SK-N-SH (cell line): ENCODE measurements around the gene ZNF133. TPM values are rescaled to one million over a fixed set of nuclear protein-coding genes. Genes with fewer than 3 reads are reported as not detected.
A peak's percentile ranks its signal among the peaks of the same experiment; 100 is the strongest.

Experiments
- CTCF ChIA-PET: fragments of 300-600, 350-600 bp; formaldehyde crosslinking; extraction: SDS; loops from one replicate; lab custom pipeline; 2021; lab: Yijun Ruan, JAX
- POLR2A ChIA-PET: fragments of 350-600 bp; sonication (Branson Sonifier 250); formaldehyde crosslinking; extraction: SDS; loops from one replicate; lab custom pipeline; 2020; ENCODE audit warnings: antibody characterized with exemption, inconsistent platforms; lab: Yijun Ruan, JAX
- DNase-seq: peaks from one replicate; pipeline ENCODE4 v3.0.0; 2012
- H2AFZ ChIP-seq: fragments of 200-600 bp; sonication (generic); 2 replicates; pipeline ENCODE4 v1.8.1; 2016; ENCODE audit warnings: antibody characterized with exemption, mild to moderate bottlenecking, low read depth
- H3F3A ChIP-seq: fragments of 200-600 bp; sonication (generic); replicated peaks from 2 replicates; pipeline ENCODE3; 2016; ENCODE audit warnings: antibody characterized with exemption, mild to moderate bottlenecking; ENCODE audit not compliant: insufficient read depth
- H3K27ac ChIP-seq, 2 experiments: fragments of 200-500 bp in 1 of 2; fragments of 200-600 bp in 1 of 2; sonication (Bioruptor generic) in 1 of 2; sonication (generic), shearing (Covaris generic) in 1 of 2; 2 replicates each; pipeline versions ENCODE4 v1.5.1 to v1.6.1; 2014 to 2016; ENCODE audit warnings: low read depth in 2 of 2, inconsistent platforms in 1 of 2, low read length in 1 of 2, mild to moderate bottlenecking in 1 of 2, mixed read lengths in 1 of 2
- H3K27me3 ChIP-seq: fragments of 200-600 bp; sonication (generic), shearing (Covaris generic); 2 replicates; pipeline ENCODE4 v1.6.1; 2016; ENCODE audit warnings: mixed run types; ENCODE audit not compliant: insufficient read depth
- H3K36me3 ChIP-seq, 2 experiments: fragments of 200-500 bp in 1 of 2; fragments of 200-600 bp in 1 of 2; sonication (Bioruptor generic) in 1 of 2; sonication (generic) in 1 of 2; replicated peaks in 1 of 2; 2 replicates each; pipeline versions ENCODE3 to v1.5.1; 2014 to 2016; ENCODE audit warnings: low read length in 1 of 2, mild to moderate bottlenecking in 1 of 2; ENCODE audit not compliant: insufficient read depth in 2 of 2, control insufficient read depth in 1 of 2
- H3K4me1 ChIP-seq, 2 experiments: fragments of 200-500 bp in 1 of 2; fragments of 200-600 bp in 1 of 2; sonication (Bioruptor generic) in 1 of 2; sonication (generic), shearing (Covaris generic) in 1 of 2; 2 replicates each; pipeline versions ENCODE4 v1.5.1 to v1.6.1; 2014 to 2016; ENCODE audit warnings: low read depth in 1 of 2, low read length in 1 of 2, mixed run types in 1 of 2; ENCODE audit not compliant: insufficient read depth in 2 of 2, control insufficient read depth in 1 of 2
- H3K4me2 ChIP-seq: fragments of 200-600 bp; sonication (generic), shearing (Covaris generic); 2 replicates; pipeline ENCODE4 v1.6.1; 2017; ENCODE audit warnings: mixed run types
- H3K4me3 ChIP-seq, 2 experiments: fragments of 200-500 bp in 1 of 2; fragments of 200-600 bp in 1 of 2; sonication (Bioruptor generic) in 1 of 2; sonication (generic), shearing (Covaris generic) in 1 of 2; 2 replicates each; pipeline versions ENCODE4 v1.5.1 to v1.8.1; 2014 to 2016; ENCODE audit warnings: low read depth in 2 of 2, inconsistent platforms in 1 of 2, low read length in 1 of 2, mild to moderate bottlenecking in 1 of 2, mixed read lengths in 1 of 2, moderate library complexity in 1 of 2
- H3K79me2 ChIP-seq: fragments of 200-600 bp; sonication (generic); 2 replicates; pipeline ENCODE4 v1.8.1; 2017; ENCODE audit warnings: mild to moderate bottlenecking; ENCODE audit not compliant: insufficient read depth
- H3K9ac ChIP-seq: fragments of 200-600 bp; sonication (generic); 2 replicates; pipeline ENCODE4 v1.6.1; 2017; ENCODE audit warnings: mixed run types
- H3K9me2 ChIP-seq: fragments of 200-600 bp; sonication (generic); 2 replicates; pipeline ENCODE4 v1.6.1; 2017; ENCODE audit warnings: mixed run types
- H3K9me3 ChIP-seq: fragments of 200-600 bp; sonication (generic); 2 replicates; pipeline ENCODE4 v1.6.1; 2017; ENCODE audit warnings: mixed run types, mild to moderate bottlenecking, moderate library complexity
- H4K20me1 ChIP-seq: fragments of 200-600 bp; sonication (generic); 2 replicates; pipeline ENCODE4 v1.6.1; 2017; ENCODE audit warnings: mild to moderate bottlenecking, mixed run types; ENCODE audit not compliant: insufficient read depth
- CTCF ChIP-seq: fragments of 200-600 bp; sonication (generic); IDR thresholded peaks from 2 replicates; pipeline ENCODE4 v1.6.1; 2017; ENCODE audit warnings: antibody characterized with exemption, mild to moderate bottlenecking, moderate library complexity
- ELF1 ChIP-seq: IDR thresholded peaks from 2 replicates; pipeline ENCODE4 v1.4.0; 2012
- FOXM1 ChIP-seq: IDR thresholded peaks from 2 replicates; pipeline ENCODE4 v1.4.0; 2012; ENCODE audit warnings: low read depth, mild to moderate bottlenecking
- IRF3 ChIP-seq: fragments of 150-350 bp; IDR thresholded peaks from 2 replicates; pipeline ENCODE4 v1.6.1; 2016; ENCODE audit warnings: mild to moderate bottlenecking, low read depth, low read length
- NRF1 ChIP-seq: IDR thresholded peaks from 2 replicates; pipeline ENCODE4 v1.6.1; 2012; ENCODE audit warnings: low read depth, mild to moderate bottlenecking, low read length
- RAD21 ChIP-seq: IDR thresholded peaks from 2 replicates; pipeline ENCODE4 v1.6.1; 2012; ENCODE audit warnings: mild to moderate bottlenecking, low read length
- RCOR1 ChIP-seq: fragments of 150-350 bp; IDR thresholded peaks from 2 replicates; pipeline ENCODE4 v1.6.1; 2017; ENCODE audit warnings: antibody characterized with exemption, low read length
- RFX5 ChIP-seq: IDR thresholded peaks from 2 replicates; pipeline ENCODE4 v1.6.1; 2012; ENCODE audit warnings: mild to moderate bottlenecking, improper control_type of control experiment, low read length
- RXRA ChIP-seq: IDR thresholded peaks from 2 replicates; pipeline ENCODE4 v1.4.0; 2012; ENCODE audit warnings: low read depth, mild to moderate bottlenecking, borderline replicate concordance
- TCF12 ChIP-seq: IDR thresholded peaks from 2 replicates; pipeline ENCODE4 v1.4.0; 2012
- TEAD4 ChIP-seq: IDR thresholded peaks from 2 replicates; pipeline ENCODE4 v1.4.0; 2012; ENCODE audit warnings: mild to moderate bottlenecking, borderline replicate concordance; ENCODE audit not compliant: insufficient read depth
- USF1 ChIP-seq: IDR thresholded peaks from 2 replicates; pipeline ENCODE4 v1.4.0; 2012; ENCODE audit warnings: low read depth, borderline replicate concordance
- USF2 ChIP-seq: fragments of 150-350 bp; IDR thresholded peaks from 2 replicates; pipeline ENCODE4 v1.6.1; 2017; ENCODE audit warnings: antibody characterized with exemption, low read length, low read depth, borderline replicate concordance
- WGBS: methylation state at CpG from one replicate; pipeline ENCODE4 v1.1.6; 2017; ENCODE audit warnings: low lambda C conversion rate; 5-methylcytosine and 5-hydroxymethylcytosine counted together
- polyA plus RNA-seq, 3 experiments: library from polyadenylated mRNA; depleted of rRNA; stranded (reverse); fragments of >200 nt; gene quantifications; 2 replicates each; pipeline ENCODE4 v1.2.3, GENCODE V29; 2012

The ZNF133 gene
- polyA plus RNA-seq, 1 of the 3 experiments (the other 2 are of a cell fraction): 15.5 TPM

GRCh38 chr20:18287915-18288748, at the start of gene ZNF133 (continued):
- TF ChIP-seq TCF12 (no peak), FOXM1 (no peak), RFX5 (no peak), USF2 (no peak), CTCF (peak; percentile 27; the same call in 1 of the 2 replicates), USF1 (no peak), RCOR1 (no peak)

- TF ChIP-seq TEAD4: no peak
- no peak for TF ChIP-seq NRF1
- no peak for TF ChIP-seq FOXM1
- TF ChIP-seq ELF1: no peak
- no peak for TF ChIP-seq RXRA
- TF ChIP-seq IRF3: no peak
- no peak for TF ChIP-seq RAD21
- no peak overlapping the region for H3K27ac ChIP-seq
- WGBS: 0% methylated on average over 1 of the region's 1 CpG
Observed at GRCh38 chr20:18240997-18241396, 47.3 kb upstream of the ZNF133 start.

More at GRCh38 chr20:18240997-18241396, 47.3 kb upstream of the ZNF133 start:
- no peaks in the 10 kb centered on the region for H3K9me3 ChIP-seq
- H3K4me2 ChIP-seq: no peak overlapping the region
- ChIA-PET POLR2A (no interaction called here), CTCF (no interaction called here)
- H4K20me1 ChIP-seq: no peaks in the 10 kb centered on the region
- H3F3A ChIP-seq: no peaks in the 10 kb centered on the region
- H3K36me3 ChIP-seq: no peaks in the 10 kb centered on the region
- no peaks in the 10 kb centered on the region for H3K9me2 ChIP-seq
- no peak overlapping the region for H3K9ac ChIP-seq
- DNase-seq: no peak
- no peaks in the 10 kb centered on the region for H3K79me2 ChIP-seq
- no peak overlapping the region for H2AFZ ChIP-seq
- no peak overlapping the region for H3K4me3 ChIP-seq
- H3K4me1 ChIP-seq: no peaks in the 10 kb centered on the region
- H3K27me3 ChIP-seq: no peaks in the 10 kb centered on the region; the same call in 1 of the 2 replicates
